GM18868 (cell line): ENCODE measurements around the gene PDRG1.

Experiments
- ATAC-seq: cut with Tn5 transposase; IDR thresholded peaks from one replicate; pipeline ENCODE4 v1.9.1; 2021; ENCODE audit warnings: mild to moderate bottlenecking, moderate library complexity; ENCODE audit not compliant: unreplicated experiment

Gene PDRG1

DNA sequence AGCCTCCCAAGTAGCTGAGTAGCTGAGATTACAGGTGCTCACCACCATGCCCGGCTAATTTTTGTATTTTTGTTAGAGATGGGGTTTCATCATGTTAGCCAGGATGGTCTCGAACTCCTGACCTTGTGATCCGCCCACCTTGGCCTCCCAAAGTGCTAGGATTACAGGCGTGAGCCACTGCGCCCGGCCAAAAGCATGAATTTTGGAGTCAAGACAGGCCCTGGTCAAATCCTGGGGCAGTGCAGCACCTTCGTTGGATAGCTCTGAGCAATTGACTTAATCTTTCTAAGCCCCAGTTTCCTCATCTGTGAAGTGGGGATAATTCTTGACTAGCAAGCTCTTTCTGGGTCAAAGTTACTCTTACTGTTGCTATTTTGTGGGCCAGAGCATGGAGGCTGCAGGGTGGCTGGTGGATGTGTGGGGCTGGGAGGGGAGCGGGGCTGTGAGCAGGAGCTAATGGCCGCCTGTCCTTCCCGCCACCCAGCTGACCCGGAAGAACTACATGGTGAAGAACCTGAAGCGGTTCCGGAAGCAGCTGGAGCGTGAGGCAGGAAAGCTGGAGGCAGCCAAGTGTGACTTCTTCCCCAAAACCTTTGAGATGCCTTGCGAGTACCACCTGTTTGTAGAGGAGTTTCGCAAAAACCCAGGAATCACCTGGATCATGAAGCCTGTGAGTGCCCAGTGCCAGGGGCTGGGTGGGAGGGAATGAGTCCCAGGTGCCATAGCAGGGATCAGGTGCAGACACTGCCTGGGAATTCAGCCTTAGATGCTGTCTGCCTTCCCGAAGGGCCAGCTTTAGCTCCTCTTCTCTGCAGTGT, 42.4 kb downstream of the PDRG1 start:
- no peak for ATAC-seq

DNA sequence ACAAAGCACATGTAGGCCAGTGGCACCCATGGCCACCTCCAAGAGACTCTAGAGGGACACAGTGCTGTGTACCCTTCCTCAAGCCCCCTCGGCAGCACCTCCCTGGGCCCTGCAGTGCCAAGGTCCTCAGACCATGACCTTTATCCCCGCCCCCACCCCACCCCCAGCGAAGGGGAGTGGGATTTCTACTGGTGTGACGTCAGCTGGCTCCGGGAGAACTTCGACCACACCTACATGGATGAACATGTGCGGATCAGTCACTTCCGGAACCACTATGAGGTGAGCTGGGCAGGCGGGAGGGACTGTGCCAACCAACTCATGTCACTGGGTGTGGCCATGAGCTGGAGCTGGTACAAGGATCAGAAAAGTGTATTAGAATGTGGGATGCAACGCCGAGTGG, 43.4 kb downstream of the PDRG1 start:
- no peak for ATAC-seq

DNA sequence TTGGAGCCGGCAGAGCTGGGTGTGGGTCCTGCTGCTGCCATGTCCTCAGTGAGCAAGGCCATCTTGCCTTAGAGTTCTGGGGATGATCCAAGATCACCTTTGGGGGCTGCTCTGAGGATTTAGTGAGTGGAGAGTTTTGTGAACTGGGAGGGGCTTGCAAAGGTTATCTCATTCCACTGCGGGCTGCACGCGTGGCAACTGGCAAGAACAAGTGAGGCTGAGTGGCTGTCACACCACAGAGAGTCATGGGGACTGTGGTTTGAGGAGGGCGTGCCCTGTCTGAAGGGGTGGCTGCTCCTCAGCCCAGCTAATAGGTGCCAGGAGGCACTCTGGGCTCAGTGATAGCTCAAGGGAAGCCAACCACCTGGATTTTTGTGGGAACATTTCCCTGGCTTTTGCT, 43.8 kb downstream of the PDRG1 start:
- no peak for ATAC-seq

DNA sequence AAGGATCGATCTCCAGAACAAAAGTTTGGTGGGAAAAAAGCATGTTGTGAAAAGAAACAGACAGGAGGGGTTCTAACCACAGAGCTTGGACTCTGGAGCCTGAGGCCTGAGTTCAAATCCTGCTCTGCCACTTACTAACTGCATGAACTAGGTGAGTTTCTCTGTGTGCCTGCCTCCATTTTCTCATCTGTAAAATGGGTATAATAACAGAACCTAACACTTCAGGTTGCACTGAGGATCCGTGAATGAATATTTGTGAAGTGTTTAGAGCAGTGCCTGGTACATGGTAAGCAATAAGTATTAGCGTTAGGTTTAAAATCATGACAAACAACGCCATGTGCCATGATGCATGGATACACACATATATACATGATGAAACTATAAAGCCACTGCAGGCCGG, 44.8 kb downstream of the PDRG1 start:
- no peak for ATAC-seq

DNA sequence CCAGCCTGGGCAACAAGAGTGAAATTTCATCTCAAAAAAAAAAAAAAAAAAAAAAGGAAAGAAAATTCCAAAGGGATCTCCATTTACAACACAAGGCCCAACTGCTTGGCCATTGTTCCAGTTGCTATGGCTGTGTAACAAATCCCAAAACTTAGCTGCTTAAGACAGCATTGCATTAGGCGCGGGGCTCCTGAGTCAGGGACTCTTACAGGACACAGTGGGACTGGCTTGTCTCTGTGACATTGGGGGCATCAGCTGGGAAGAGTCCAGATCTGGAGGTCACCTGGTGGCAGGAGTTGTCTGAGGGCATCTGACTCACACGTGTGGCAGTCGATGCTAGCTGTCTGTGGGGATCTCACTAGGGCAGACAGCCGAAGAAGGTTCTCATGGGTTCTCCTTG, 45.8 kb downstream of the PDRG1 start:
- no peak for ATAC-seq

DNA sequence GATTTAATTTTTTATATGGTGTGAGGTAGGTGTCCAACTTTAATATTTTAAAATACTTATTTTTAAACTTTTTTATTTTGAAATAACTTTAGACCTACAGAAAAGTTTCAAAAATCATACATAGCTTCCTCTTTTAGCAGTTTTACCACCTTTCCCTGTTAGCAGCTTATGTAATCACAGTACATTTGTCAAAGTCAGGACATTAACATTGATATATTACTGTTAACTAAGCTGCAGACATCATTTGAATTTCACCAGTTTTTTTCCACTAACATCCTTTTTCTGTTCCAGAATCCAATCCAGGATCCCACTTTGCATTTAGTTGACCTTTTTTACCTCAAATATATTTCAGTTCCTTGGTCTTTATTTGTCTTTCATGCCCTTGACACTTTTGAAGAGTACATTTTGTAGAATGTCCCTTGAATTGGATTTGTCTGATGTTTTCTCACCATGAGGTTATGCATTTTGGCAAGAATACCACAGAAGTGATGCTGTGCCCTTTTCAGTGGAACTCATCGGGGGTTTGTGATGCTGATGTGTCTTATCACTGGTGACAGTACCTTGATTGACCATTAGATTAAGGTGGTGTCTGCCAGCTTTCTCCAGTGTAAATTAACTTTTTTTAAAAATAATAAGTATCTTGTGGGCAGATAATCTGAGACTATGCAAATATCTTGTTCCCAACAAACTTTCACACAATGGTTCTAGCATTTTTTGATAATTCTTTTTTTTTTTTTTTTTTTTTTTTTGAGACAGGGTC, 48.0 kb downstream of the PDRG1 start:
- ATAC-seq: no peak

DNA sequence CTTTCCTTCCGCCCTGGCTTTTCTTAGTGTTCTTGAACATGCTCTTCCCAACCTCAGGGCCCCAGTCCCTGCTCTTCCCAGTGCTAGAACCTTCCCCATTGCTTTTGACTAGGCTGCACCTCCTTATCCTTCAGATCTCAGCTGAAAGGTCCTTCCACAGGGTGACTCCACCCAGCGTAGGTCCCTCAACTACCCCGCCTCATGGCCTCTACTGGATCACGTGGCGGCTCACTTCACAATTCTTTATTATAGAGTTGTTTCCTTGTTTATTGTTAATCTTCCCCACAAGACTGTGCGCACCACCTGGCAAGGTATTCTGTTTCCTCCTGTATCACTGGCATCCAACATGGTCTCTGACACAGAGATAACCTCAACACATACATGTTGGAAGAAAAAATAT, 50.2 kb downstream of the PDRG1 start:
- no peak for ATAC-seq

DNA sequence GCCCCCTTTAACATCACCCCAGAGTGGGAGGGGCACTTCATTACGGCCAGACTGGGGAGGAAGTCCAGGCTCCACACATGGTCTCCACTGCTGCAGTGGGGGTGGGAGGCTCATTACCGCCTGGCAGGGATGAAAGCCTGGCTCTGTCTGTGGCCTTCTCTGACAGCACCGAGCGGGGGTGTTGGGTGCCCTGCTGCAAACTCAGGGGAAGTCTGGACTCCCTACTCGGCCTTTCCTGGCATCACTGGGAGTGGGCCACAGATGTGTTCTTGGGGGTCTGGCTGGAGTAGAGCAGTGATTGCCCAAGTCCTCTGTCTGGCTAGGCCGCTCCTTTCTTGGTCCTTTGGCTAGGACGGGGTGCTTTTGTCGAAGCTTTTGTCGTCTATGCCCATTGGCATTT, 54.3 kb downstream of the PDRG1 start:
- ATAC-seq: no peak

DNA sequence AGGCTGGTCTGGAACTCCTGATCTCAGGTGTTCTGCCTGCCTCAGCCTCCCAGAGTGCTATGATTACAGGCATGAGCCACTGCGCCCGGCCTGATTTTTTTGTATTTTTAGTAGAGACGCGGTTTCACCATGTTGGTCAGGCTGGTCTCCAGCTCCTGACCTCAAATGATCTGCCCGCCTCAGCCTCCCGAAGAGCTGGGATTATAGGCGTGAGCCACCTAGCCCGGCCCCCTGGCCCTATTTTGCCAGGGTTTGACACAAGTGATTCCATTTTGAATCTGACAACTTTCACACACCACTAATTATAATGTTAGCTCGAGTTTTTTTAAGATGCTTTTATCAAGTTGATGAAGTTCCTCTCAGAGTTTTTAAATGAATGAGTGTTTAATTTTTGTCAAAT, 55.8 kb downstream of the PDRG1 start:
- ATAC-seq: no peak

DNA sequence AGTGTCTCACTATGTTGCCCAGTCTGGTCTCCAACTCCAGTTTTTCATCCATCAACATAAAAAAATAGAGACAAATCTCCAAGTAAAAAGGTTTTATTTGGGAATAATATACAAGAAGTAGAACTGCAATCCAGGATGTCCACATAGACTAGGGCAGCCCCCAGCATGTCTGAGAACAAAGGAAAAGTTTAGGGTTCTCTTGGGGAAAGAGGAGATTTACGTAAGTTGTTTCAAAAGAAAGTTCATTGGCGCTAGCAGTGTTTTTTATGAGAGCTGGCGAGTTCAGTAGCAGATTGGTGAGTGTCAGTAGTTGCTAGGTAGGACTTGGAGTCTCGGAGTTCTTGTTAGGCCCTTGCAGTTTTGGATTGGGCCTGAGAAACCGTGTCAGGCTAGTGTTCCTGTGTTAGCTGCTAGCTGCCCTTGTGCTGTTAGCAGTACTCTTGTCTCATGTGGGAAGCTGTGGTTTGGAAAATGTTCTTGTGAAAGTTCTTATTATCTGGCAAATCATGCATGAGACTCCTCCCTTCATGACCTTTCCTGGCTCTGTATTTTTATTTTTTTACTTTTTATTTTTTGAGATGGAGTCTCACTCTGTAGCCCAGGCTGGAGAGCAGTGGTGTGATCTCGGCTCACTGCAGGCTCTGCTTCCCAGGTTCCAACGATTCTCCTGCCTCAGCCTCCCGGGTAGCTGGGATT, 56.7 kb downstream of the PDRG1 start:
- ATAC-seq: peak; percentile 100
